Measurements from ENCODE around the gene ZNF267.
"Not testable (repeated sequence)": the region's sequence is repeated elsewhere in the genome, so short reads cannot be mapped to it uniquely, and the experiment has no call there.

The ZNF267 gene

GRCh38 chr16:31920373-31920772, 46.8 kb downstream of the ZNF267 start:
- no peak overlapping the region for H3K4me3 ChIP-seq (ENCODE audit: low read depth, low read length)
- H3K9me3 ChIP-seq (ENCODE audit: control insufficient read depth, insufficient read depth, low read depth, low read length): no peaks in the 10 kb centered on the region
- CTCF ChIA-PET: no interaction called here
- POLR2A ChIA-PET: no interaction called here
- no peaks in the 10 kb centered on the region for H3K4me1 ChIP-seq (ENCODE audit: control insufficient read depth, insufficient read depth, low read length)
- TF ChIP-seq ZBTB6 (tag by site-specific recombination; IDR thresholded peaks at IDR 0.05) (no peak), ZNF341 (tag by site-specific recombination; IDR thresholded peaks at IDR 0.05; ENCODE audit: low read depth) (no peak), GLIS1 (tag by site-specific recombination; IDR thresholded peaks at IDR 0.05) (no peak), ZNF670 (tag by site-specific recombination; IDR thresholded peaks at IDR 0.05; ENCODE audit: low read depth) (no peak), ZNF169 (tag by site-specific recombination; IDR thresholded peaks at IDR 0.05) (no peak), KLF1 (tag by site-specific recombination; IDR thresholded peaks at IDR 0.05) (no peak), ZNF558 (tag by site-specific recombination; IDR thresholded peaks at IDR 0.05) (no peak), WT1 (tag by site-specific recombination; IDR thresholded peaks at IDR 0.05) (no peak), TRIM28 (IDR thresholded peaks at IDR 0.05; ENCODE audit: borderline replicate concordance, low read length) (no peak), ZNF658 (tag by site-specific recombination; IDR thresholded peaks at IDR 0.05) (no peak), ZNF280D (tag by site-specific recombination; IDR thresholded peaks at IDR 0.05) (no peak), KLF9 (tag by site-specific recombination; IDR thresholded peaks at IDR 0.05; ENCODE audit: low read depth) (no peak), SP7 (tag by site-specific recombination; IDR thresholded peaks at IDR 0.05) (no peak), ZNF155 (tag by site-specific recombination; IDR thresholded peaks at IDR 0.05) (no peak), ZBTB20 (tag by site-specific recombination; IDR thresholded peaks at IDR 0.05) (no peak)
- no peak overlapping the region for H3K27ac ChIP-seq (ENCODE audit: extremely low read depth, low read depth, low read length)
- H3K36me3 ChIP-seq (ENCODE audit: control insufficient read depth in 2 of 2, insufficient read depth in 1 of 2, low read length in 2 of 2): peaks cover 0 to 21% of the 10 kb centered on the region in 2 experiments; a peak in 1 of 3 replicates

- POLR2A ChIA-PET; H3K4me1 ChIP-seq (ENCODE audit: control insufficient read depth, insufficient read depth, low read length); H3K4me3 ChIP-seq (ENCODE audit: low read depth, low read length); H3K36me3 ChIP-seq (ENCODE audit: control insufficient read depth in 2 of 2, insufficient read depth in 1 of 2, low read length in 2 of 2); CTCF ChIA-PET; H3K27ac ChIP-seq (ENCODE audit: extremely low read depth, low read depth, low read length); H3K9me3 ChIP-seq (ENCODE audit: control insufficient read depth, insufficient read depth, low read depth, low read length): not testable (repeated sequence)
These were observed 78.2 kb downstream of the ZNF267 start for GRCh38 chr16:31951806-31952205.

GRCh38 chr16:31952206-31952605, 78.6 kb downstream of the ZNF267 start:
- POLR2A ChIA-PET; H3K4me1 ChIP-seq (ENCODE audit: control insufficient read depth, insufficient read depth, low read length); H3K9me3 ChIP-seq (ENCODE audit: control insufficient read depth, insufficient read depth, low read depth, low read length); H3K36me3 ChIP-seq (ENCODE audit: control insufficient read depth in 2 of 2, insufficient read depth in 1 of 2, low read length in 2 of 2); H3K27ac ChIP-seq (ENCODE audit: extremely low read depth, low read depth, low read length); CTCF ChIA-PET; H3K4me3 ChIP-seq (ENCODE audit: low read depth, low read length): not testable (repeated sequence)

- POLR2A ChIA-PET: not testable (repeated sequence)
These were observed 82.6 kb downstream of the ZNF267 start for GRCh38 chr16:31956221-31956620.

GRCh38 chr16:31960186-31960910, 86.7 kb downstream of the ZNF267 start:
- H3K4me1 ChIP-seq (ENCODE audit: control insufficient read depth, insufficient read depth, low read length); CTCF ChIA-PET; H3K27ac ChIP-seq (ENCODE audit: extremely low read depth, low read depth, low read length); H3K9me3 ChIP-seq (ENCODE audit: control insufficient read depth, insufficient read depth, low read depth, low read length); POLR2A ChIA-PET; H3K4me3 ChIP-seq (ENCODE audit: low read depth, low read length); H3K36me3 ChIP-seq (ENCODE audit: control insufficient read depth in 2 of 2, insufficient read depth in 1 of 2, low read length in 2 of 2): not testable (repeated sequence)

More at GRCh38 chr16:31956221-31956620, 82.6 kb downstream of the ZNF267 start:
- H3K4me3 ChIP-seq (ENCODE audit: low read depth, low read length); CTCF ChIA-PET; H3K4me1 ChIP-seq (ENCODE audit: control insufficient read depth, insufficient read depth, low read length); H3K36me3 ChIP-seq (ENCODE audit: control insufficient read depth in 2 of 2, insufficient read depth in 1 of 2, low read length in 2 of 2); H3K27ac ChIP-seq (ENCODE audit: extremely low read depth, low read depth, low read length); H3K9me3 ChIP-seq (ENCODE audit: control insufficient read depth, insufficient read depth, low read depth, low read length): not testable (repeated sequence)
